Activated CD8-positive, alpha-beta memory T cell treated with anti-CD3 and anti-CD28 coated beads for 36 hours (primary cell): ENCODE measurements around the gene ERBB4. TPM values are rescaled to one million over a fixed set of nuclear protein-coding genes. Genes with fewer than 3 reads are reported as not detected.

Source experiments
- CTCF ChIA-PET: fragments of 350-600 bp; sonication (Branson Sonifier 250); formaldehyde crosslinking; loops from one replicate; lab custom pipeline; 2021; ENCODE audit warnings: antibody characterized with exemption; lab: Charles Lee
- POLR2A ChIA-PET: fragments of 350-600 bp; sonication (Branson Sonifier 250); formaldehyde crosslinking; loops from one replicate; lab custom pipeline; 2021; ENCODE audit warnings: antibody characterized with exemption; lab: Charles Lee
- total RNA-seq, 2 experiments: library from RNA; stranded (reverse); gene quantifications; one replicate each; pipeline ENCODE4 v1.2.3, GENCODE V29; 2021

The ERBB4 gene
- total RNA-seq, 2 experiments from 2014 or later: not detected

DNA sequence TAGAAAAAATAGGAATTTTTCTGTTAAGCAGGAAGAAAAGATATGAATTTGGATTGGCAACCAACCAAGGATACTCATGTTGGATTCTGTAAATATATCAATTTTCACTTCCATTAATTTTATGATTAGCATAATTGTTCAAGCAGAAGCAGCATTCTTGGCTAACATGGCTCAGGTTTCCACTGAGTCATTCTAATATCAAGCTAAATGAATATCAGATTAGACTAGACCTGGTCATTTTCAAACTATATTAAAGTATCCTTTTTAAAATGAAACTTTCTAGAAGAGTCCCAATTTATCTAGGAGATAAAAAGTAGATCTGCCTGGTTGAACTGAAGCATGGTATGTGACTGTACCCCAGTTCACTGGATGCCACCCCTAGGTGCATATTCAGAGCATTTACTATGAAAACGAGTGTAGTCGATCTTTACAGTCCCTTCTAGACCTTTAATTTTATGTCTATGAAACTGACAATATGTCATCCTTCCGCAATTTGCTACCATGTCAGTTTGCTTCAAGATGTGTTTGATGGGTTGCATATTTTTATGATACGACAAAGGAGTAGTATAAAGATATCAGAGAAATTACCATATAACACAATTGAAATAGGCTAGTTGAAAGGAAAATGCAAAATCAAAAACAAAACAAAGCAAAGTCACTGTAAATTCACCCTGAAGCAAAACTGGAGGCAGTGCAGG, 704.9 kb downstream of the ERBB4 start:
- ChIA-PET POLR2A (no interaction called here), CTCF (no interaction called here)

- ChIA-PET POLR2A (no interaction called here), CTCF (no interaction called here)
Measured at GRCh38 chr2:211829725-211830124, 708.9 kb downstream of the ERBB4 start.

- ChIA-PET POLR2A (no interaction called here), CTCF (no interaction called here)
Measured at GRCh38 chr2:211823886-211824479, 714.6 kb downstream of the ERBB4 start.

- CTCF ChIA-PET: no interaction called here
Measured at GRCh38 chr2:211822686-211823335, 715.8 kb downstream of the ERBB4 start.

GRCh38 chr2:211816754-211817153, 721.8 kb downstream of the ERBB4 start:
- ChIA-PET POLR2A (no interaction called here), CTCF (no interaction called here)

More at GRCh38 chr2:211822686-211823335, 715.8 kb downstream of the ERBB4 start:
- POLR2A ChIA-PET: no interaction called here

- POLR2A ChIA-PET: no interaction called here
Measured at GRCh38 chr2:211812587-211812986, 726.0 kb downstream of the ERBB4 start.

DNA sequence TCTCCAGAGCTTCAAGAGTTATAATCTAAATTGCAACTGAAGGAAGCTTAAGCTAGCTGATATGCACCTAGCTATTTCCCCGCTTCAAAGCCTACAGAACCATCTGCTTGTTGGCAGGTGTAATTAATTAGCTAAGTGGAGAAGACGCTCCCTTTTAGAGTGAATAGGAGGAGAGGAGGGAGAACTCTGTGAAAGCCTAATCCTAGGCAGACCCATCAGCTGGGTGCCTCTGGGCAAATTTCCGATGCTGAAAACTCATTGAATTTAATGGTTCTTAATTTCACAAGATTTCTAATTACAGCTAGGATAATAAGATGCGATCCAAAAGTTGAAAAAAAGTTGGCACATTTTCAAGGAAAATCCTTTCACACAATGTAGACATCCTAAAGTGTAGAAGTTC, 735.9 kb downstream of the ERBB4 start:
- ChIA-PET CTCF (no interaction called here), POLR2A (no interaction called here)

More at GRCh38 chr2:211812587-211812986, 726.0 kb downstream of the ERBB4 start:
- CTCF ChIA-PET: interaction anchor here (0.6 kb wide), 1 partner anchor 222 kb away, joined by 3 read pairs; no protein-coding TSS in a partner anchor

GRCh38 chr2:211800001-211800400, 738.6 kb downstream of the ERBB4 start:
- POLR2A ChIA-PET: no interaction called here
- CTCF ChIA-PET: no interaction called here

DNA sequence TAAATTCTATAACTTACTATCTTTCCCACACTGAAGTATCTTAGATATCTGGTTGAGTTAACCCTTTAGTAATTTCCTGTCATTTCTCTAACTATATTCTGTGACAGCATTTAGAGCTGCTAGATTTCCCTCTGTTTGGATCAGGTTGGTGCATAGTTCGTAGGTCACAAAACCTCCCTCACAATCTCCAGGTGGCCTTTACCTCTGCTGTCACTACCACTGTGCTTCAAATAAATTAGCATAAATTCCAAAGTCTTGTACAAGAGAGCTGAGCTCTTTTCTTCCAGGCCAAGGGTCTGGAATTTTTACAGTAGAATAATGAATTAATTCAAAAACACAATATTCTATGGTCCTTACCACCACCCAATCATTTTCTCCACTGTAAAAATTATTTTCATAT, 739.7 kb downstream of the ERBB4 start:
- ChIA-PET CTCF (no interaction called here), POLR2A (no interaction called here)

GRCh38 chr2:211793690-211794089, 744.9 kb downstream of the ERBB4 start:
- POLR2A ChIA-PET: no interaction called here

DNA sequence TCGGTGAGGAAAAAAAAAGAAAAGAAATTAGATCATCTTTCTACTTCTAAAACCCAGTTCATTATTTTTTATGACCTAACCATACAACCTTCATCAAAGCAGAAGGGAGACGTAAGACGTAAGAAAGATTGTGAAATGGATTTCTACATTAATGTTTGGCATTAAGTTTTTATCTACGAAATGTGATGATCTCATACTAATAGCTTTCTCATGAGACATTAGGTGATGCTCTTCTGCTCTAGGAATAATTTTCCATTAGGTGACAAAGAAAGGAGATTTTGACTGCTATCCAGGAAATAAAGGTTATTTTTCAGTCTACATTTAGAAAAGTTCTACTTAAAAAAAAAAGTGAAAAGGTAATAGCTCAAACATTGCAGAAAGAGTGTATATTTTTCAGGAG, 748.6 kb downstream of the ERBB4 start:
- CTCF ChIA-PET: no interaction called here
- POLR2A ChIA-PET: no interaction called here

More at GRCh38 chr2:211793690-211794089, 744.9 kb downstream of the ERBB4 start:
- CTCF ChIA-PET: no interaction called here

- POLR2A ChIA-PET: no interaction called here
- CTCF ChIA-PET: no interaction called here
Measured at GRCh38 chr2:211766689-211767088, 771.9 kb downstream of the ERBB4 start.

DNA sequence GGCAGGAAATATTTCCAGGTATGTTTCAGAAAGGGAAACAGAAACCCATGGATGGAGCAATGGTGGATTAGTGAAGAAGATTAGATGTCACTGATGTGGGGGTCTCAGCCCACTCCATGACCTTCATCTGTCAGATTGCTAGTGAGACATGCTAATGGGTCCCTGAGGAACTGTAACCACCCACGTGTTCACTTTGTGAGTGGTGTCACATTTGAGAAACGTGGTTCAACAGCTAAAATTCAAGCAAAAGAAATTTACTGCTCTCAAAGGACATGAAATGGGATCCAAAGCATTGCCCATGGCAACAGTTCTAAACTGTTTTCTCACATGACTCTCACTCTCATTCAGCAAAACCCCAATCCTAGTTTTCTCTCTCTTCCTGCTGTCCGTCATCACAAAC, 776.1 kb downstream of the ERBB4 start:
- POLR2A ChIA-PET: no interaction called here
- CTCF ChIA-PET: no interaction called here

GRCh38 chr2:211760103-211760502, 778.5 kb downstream of the ERBB4 start:
- ChIA-PET POLR2A (no interaction called here), CTCF (no interaction called here)

DNA sequence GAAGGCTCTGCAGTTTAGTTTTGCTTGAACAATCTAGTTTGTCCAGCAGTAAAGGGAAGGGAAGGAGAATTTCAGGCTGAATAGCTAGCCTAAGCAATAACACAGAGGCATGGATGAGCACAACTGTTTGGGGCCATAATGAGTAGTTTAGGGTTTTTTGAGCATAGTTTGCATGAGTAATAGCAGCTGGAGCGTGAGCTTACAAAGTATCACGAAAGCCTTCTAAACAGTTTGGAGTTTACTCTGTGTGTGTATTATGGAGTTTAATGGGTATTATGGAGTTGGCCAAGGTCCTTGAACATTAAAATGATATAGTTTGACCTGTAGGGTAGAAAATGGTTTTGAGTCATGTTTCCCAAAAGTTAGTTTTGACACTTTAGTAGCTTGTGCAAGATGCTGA, 782.3 kb downstream of the ERBB4 start:
- POLR2A ChIA-PET: no interaction called here

DNA sequence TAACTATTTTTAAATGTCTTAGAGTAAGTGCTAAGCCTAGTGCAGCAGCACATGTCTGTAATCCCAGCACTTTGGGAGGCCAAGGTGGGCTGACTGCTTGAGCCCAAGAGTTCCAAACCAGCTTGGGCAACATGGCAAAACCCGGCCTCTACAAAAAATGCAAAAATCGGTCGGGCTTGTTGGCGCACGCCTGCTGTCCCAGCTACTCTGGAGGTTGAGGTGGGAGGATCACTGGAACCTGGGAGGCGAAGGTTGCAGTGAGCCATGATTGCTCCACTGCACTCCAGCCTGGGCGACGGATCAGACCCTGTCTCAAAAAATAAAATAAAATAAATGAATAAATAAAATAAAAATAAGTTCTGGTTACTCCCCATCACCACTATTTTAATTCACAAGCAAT, 783.4 kb downstream of the ERBB4 start:
- CTCF ChIA-PET: no interaction called here

More for the DNA sequence above, 782.3 kb downstream of the ERBB4 start:
- CTCF ChIA-PET: no interaction called here

GRCh38 chr2:211751848-211752247, 786.8 kb downstream of the ERBB4 start:
- ChIA-PET CTCF (no interaction called here), POLR2A (no interaction called here)

More for the DNA sequence above, 783.4 kb downstream of the ERBB4 start:
- POLR2A ChIA-PET: no interaction called here

DNA sequence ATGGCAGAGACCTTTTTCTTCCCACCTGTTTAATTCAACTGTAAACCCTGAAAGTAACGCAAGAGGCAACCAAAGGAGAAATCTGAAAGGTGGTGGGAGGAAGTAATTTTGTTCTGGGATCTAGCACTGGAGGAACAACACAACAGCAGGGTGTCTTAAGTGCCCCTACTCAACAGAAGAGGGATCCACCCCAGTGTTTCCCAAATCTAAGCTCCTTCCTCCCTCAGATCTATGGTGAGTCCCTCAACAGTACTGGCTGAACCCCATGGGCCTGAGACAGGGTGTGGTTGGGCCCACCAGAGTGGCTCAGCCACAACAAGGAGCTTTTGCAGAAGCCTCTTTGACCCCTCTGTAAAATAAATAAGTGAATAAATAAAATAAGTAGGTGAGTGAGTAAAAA, 790.3 kb downstream of the ERBB4 start:
- CTCF ChIA-PET: no interaction called here
- POLR2A ChIA-PET: no interaction called here

DNA sequence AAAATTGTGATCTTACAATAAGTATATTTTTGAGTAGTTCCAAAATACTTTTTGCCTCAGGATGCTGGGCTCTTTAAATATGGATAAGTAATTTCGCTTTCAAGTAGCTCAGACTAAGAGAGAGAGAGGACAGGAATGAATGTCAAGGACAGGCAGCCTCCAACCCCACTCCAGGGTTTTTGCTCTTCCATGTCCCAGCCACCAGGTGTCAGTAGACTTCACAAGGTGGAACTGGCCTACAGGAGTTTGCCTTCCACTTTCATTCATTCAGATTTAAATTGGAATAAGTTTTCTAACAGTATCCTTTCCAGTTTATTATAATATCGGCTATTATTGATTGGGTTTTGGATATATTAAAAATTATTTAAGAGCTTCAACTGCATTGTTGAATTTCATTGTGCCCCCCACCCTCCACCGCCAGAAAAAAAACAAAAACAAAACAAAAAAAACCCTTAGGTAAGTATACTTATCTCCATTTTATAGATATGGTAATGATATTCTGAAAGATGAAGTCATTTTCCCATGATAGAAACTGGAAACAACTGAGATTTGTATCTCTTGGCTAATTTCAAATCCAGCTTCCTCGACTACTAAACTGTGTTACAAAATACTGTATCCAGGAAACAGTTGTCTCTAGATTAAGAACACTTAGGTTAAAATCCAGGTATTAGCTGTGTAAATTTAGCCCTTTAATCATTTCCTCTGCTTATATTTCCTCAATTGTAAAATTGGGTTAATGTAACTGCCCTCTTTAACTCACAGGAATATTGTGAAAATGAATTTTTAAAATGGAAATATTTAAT, 793.1 kb downstream of the ERBB4 start:
- CTCF ChIA-PET: no interaction called here
- POLR2A ChIA-PET: no interaction called here

DNA sequence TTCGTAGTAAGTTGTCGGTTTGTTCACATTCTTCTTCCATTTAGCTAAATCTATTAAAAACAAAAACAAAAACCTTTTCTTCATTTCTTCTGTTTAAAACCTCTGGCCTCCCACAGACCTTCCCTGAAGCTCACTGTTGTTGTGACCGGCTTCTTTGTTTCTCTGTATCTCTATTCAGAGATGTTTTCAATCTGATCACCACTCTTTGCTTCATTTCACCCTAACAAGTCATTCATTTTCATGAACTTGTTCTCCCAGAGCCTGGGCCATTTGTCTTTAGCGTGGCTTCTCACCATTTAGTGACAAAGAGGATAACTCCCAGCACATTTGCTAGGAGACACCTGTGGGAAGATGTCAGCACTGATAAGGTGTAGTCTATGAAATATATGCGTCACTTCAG, 794.2 kb downstream of the ERBB4 start:
- CTCF ChIA-PET: no interaction called here
- POLR2A ChIA-PET: no interaction called here
